ENCODE measurements around the gene SOCS6.

DNA sequence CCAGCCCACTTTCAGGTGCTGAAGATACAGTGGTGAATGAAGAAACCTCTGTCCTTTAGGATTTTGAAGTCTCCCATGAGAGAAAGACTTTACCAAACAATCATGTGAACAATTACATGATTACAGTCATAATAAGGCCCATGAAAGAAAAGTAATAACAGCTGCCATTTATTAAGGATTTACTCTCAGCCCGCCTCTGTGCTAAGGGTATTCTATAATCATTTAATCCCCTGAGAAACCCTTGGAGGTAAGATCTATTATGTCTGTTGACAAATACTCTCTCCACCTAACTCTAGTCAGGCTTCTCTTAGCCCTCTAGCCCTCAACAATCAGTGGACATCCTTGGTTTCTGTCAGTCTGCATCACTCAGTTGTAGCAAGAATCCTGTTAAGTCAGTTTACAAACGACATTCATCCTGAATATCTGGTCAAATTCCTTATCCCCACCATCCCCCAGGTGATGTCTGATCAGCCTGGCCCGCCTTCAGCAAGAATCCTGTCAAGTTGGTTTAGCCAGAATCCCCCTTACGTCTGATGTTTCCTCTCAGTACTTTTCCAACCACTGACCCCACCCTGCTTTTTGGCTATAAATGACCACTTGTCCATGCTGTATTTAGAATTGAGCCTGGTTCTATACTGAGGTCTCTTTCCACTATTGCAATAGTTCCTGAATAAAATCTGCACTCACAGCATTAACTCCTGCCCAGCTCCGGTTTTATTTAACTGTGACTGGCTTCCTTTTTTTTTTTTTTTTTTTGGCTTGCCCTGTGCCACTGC lies 12.2 kb upstream of the SOCS6 start:
- TF ChIP-seq, protein P1, sequence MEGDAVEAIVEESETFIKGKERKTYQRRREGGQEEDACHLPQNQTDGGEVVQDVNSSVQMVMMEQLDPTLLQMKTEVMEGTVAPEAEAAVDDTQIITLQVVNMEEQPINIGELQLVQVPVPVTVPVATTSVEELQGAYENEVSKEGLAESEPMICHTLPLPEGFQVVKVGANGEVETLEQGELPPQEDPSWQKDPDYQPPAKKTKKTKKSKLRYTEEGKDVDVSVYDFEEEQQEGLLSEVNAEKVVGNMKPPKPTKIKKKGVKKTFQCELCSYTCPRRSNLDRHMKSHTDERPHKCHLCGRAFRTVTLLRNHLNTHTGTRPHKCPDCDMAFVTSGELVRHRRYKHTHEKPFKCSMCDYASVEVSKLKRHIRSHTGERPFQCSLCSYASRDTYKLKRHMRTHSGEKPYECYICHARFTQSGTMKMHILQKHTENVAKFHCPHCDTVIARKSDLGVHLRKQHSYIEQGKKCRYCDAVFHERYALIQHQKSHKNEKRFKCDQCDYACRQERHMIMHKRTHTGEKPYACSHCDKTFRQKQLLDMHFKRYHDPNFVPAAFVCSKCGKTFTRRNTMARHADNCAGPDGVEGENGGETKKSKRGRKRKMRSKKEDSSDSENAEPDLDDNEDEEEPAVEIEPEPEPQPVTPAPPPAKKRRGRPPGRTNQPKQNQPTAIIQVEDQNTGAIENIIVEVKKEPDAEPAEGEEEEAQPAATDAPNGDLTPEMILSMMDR (IDR thresholded peaks at IDR 0.05): no peak
- no peak for TF ChIP-seq EZH2 (IDR thresholded peaks at IDR 0.05; ENCODE audit: borderline replicate concordance, insufficient read depth, low read depth, low read length, poor library complexity, severe bottlenecking)

All from B cell (primary cell).